Stimulated activated CD4-positive, alpha-beta T cell treated with anti-CD3 and anti-CD28 coated beads, TNF-alpha, amount 100 ng/mL, for 48 hours (primary cell): ENCODE measurements around the gene CCDC86.

Experiments used
- DNase-seq, 3 donors: peaks; one replicate each; pipeline ENCODE4 v3.0.0-alpha.2; 2020; ENCODE audit warnings: low read depth in 3 of 3

The CCDC86 gene

DNA sequence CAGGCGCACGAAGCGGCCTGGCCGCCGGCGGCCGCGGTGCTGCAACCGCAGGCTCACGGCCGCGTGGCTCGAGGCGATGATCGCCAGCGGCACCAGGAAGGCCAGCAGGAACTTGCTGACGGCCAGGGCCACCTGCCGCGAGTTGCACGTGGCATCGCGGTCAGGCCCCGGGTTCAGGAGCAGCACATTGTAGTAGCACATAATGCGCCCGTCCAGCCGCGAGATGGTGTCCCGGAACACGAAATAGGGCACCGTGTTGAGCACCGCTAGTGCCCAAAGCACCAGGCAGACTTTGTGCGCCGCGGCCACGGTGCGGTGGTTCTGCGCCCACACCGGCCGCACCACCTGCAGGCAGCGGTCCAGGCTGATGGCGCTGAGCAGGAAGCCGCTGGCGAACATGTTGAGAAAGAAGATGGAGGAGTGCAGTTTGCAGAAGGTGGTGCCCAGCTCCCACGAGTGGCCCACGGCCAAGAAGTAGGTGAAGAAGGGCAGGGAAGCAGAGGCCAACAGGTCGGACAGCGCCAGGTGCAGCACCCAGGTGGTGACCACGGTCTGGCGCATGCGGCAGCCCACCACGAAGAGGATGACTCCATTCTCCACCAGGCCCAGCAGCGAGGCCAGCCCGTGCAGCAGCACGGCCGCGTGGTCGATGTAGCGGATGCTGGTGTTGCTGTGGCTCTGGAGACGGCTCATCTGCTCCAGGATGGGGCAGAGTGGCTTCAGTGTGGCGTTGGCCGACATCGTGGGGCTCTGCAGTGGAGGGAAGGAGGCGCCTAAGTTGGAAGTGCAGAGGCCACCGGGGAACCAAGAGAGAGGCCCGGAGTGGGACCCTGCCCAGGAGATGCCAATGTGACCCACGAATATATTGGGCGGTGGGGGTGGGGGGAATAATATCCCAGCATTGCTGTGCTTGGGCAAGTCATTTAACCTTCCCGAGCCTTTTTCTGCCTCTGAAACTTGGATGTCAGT, 11.4 kb downstream of the CCDC86 start:
- no peak for DNase-seq

DNA sequence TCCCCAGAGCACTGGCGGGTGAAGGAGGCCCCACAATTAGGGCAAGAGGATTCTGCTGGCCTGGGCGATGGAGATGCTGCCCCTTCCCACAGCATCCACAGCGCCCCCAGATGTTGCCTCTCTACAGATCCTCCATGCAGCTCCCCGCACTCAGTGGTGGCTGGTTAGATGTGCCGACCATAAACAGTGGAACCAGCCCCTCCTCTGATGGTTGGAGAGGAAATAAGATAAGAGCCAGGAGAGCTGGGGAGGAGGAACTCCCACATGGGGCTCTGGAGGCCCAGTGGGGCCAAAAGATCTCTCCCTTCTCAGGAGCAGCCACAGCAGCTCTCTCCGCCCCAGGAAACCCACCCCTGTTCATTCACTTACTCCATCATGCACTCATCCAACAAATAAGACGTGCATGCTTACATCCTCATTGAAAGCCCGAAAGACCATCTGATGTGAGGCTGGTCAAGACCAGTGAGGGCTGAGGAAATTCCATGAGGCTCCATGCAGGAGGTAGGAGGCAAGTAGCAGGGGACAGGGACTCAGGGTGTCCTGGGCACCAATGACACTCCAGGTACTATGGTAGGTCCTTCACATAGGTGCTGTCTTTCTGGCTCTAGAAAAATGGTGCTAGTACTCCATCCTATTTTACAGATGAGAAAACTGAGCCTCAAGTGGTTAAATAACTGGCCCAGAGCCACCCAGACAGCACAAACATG, 12.4 kb downstream of the CCDC86 start:
- no peak for DNase-seq

DNA sequence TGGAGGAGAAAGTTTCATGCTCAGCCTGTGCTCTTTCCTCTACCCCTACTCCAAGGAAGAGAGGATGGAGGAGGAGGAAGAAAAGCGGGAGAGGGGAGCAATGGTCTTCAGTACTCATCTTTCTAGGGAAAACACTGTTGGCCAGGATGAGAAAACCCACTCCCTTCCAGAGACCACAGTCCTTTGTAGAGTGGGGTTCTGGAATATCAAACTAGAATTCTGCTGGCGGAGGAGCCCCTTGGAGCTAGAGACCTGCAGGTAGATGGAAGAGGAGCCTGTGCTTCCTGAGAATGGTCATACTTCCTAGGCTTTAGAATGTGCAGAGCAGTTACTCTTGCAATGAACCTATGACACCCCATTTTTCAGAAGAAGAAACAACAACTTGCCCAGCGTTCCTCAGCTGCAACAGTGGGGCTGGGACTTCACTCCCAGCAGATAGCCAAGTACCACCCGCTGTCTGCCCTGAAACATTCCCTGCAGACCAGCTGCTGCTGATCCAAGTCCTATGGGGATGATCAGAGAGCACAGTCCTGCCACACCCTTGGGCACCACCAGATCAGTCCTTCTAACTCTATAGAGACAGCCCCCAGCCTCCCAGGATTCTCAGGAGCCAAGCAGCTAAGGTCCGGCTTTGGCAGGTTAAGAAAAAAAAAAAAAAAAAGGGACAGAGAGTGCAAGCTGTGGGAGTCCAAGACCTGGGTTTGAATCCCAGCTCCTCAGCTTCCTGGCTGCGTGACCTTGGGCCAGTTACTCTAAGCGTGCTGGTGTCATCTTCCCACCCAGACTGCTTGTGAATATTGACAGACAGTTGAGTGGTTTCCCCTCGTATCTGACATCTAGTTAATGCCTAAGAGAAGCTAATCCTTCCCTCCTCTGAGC, 13.2 kb downstream of the CCDC86 start:
- DNase-seq = no peak

DNA sequence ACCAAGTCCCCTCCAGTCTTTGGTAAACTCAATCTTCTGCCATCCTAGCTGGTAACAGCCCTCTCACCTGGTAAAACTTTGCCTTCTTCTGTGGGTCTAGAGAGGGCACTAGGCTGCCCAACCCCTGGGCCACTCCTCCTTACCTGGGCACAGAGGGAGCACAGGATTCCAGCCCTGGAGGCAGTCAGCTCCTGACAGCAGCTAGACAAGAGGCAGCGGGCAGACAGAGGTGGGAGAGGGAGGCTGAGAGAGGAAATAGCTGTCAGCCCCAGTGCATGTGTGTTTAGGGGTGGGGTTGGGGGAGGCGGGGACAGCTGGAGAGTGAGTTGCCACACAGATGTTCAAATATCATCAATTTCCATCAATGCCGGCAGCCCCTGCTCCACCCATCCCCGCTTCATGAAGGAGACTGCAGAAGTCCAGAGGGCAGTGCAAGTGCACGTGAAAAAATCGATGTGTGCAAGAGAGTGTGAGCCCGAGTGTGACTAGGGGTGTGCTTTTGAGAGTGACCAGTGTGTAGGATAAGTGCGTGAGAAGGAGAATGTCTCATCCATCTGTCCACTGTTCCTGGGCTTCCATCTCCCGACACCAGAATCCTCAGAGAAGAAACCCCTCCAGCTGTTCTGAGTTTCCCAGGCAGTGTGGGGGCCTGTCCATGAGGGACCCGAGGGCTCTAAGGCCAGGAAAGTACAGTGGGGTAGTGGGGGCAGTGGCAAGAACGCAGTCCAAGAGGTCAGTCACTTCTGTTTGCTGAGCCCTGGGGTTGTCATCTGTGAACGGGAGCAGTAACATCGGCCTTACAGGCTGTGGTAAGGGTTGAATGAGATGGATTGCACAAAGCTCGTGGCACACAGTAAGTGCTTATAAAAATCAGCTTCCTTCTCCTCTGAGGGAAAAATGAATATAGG, 14.1 kb downstream of the CCDC86 start, which contains the start of gene PTGDR2:
PTGDR2 (minus strand) TSS at position 225 of the 908 bp plus-strand sequence. CDS start 2,228 bp downstream, outside the sequence.
- DNase-seq = no peak

DNA sequence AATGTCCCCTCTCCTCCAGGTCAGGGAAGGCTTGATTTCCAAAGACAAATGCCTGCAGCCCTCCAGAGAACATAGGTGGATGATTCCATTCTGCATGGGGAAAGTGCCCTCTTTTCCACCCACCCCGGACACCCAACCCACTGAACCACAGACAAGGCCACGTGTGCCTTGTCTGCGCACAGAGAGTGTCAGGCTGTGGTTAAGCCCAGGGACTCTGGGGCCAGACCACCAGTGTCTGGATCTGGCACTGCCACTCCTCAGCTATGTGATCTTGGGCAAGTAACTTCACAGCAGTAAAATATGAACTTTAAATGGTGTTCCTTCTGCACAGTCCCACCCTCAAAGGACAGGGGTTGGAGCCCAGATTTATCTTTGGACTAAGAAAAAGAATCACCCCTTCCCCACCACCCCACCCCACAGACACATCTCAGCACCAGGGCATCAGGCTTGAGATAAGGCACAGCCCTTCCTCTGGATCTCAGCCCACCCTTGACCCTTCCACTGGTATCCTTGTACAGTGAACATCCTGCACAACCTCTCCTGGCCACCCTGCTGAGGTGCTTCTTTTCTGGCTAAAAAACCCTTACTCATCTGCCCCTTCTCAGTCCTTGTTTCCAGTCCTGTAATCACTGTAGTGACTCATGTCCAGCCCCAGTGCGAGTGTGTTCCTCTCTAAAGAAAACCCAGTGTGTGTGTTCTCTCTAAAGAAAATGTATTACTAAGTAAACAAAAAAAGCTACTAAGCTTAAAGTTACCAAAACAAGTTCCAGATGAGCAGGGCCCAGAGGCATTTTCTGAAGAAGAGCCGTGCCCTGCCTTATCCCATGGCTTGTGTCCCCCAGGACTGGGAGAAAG, 15.7 kb downstream of the CCDC86 start:
- DNase-seq = no peak

DNA sequence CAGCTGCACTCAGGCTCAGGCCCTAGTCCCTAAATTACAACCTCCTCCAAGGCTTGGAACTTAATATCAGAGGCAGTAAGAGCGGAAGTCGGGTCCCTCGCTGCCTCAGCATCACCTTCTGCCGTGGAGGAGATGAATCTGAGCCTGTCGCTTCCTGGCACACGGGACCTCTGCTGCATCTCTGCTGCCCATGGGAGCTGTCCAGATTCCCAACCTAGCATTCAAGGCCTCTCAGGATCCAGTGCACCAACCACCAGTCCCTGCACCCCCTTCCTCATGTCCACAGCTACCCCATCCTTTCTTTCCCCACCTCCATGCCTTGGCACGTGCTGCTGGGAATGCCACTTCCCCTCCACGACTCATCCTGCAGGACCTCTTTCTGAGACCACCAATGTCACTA, 16.3 kb downstream of the CCDC86 start:
- no peak for DNase-seq

DNA sequence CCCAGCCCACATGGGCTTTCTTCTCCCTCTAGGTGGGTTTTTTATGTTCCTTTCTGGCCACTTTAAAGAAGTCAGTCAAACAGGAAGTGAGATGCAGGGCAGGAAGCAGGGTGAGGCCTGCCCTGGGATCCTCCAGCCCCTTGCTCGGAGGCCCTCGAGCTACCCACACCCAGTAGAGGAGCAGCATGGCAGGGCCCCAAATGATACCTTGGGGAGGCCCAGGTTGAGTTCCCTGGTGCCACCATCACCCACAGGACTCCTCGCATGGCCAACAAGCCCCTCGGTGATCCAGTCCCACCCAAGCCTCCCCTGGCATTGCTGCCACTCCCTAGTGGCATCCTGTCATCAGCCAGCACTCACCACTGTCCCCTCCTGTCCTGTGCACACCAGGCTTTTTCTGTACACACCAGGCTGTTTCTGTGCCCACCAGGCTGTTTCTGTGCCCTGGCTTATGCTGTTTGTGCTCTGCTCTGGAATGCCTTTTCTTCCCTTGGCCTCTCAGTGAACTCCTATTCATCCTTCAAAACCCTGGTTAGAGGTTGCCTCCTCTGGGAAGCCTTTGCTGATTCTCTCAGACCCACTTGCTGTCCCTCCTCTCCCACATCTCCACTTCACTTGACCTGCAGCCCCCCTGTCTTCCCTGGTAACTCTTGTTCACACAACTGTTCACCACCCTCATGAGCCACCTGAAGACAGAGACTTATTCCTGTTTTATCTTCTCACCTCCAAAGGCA, 17.0 kb downstream of the CCDC86 start:
- no peak for DNase-seq

DNA sequence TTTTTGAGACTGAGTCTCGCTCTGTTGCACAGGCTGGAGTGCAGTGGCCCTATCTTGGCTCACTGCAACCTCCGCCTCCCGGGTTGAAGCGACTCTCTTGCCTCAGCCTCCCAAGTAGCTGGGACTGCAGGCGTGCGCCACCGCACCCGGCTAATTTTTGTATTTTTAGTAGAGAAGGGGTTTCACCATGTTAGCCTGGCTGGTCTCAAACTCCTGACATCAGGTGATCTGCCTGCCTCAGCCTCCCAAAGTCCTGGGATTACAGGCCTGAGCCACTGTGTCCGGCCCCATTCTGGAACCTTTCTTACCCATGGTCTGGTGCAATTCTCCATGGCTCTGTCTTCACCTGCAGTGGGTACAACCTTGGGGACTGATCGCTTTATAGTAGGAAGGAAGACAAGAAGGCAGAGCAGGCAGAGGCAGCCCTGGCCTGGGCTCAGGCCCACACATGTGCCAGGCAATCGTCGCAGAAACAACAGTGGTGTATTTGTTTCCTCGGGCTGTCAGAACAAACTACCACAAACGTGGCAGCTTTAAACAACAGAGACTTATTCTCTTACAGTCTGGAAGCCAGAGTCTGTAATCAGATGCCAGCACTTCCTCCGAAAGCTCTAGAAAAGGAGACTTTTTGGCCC, 17.8 kb downstream of the CCDC86 start:
- no peak for DNase-seq

DNA sequence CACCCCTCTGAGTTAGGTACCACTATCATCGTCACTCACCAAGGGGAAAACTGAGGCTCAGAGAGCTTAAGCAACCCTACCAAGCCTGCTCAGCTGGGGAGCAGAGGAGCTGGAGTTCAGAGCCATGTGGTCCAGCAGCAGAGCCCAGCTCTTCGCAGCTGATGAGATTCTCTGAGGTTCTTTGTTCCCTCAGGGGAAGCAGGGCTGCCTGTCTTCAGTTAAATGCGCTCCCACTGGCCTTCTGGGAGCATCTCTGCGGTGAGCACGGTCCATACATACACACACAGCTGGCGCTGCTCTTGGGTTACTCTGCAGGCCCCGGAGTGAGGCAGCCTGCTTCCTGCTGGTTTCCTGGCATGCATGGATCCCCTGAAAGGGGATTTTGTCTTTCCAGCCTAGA, 19.0 kb downstream of the CCDC86 start:
- no peak for DNase-seq

DNA sequence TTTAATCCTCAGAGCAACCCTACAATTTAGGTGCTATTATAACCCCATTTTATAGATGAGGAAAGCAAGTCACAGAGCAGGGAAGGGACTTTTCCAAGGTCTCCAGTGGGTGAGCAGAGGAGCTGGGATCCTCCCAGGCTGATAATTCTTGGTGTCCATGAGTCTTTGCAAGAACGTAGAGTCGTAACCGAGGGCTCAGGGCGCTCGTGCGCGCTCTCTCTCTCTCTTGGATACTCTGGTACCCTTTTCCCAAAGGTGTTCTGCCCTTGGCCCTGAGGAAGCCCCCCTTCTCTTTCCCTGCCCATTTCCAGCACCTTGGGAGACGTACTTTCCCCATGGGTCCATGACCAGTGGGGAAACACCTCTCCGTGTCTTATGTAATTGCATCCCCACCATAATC, 20.3 kb downstream of the CCDC86 start:
- no peak for DNase-seq

DNA sequence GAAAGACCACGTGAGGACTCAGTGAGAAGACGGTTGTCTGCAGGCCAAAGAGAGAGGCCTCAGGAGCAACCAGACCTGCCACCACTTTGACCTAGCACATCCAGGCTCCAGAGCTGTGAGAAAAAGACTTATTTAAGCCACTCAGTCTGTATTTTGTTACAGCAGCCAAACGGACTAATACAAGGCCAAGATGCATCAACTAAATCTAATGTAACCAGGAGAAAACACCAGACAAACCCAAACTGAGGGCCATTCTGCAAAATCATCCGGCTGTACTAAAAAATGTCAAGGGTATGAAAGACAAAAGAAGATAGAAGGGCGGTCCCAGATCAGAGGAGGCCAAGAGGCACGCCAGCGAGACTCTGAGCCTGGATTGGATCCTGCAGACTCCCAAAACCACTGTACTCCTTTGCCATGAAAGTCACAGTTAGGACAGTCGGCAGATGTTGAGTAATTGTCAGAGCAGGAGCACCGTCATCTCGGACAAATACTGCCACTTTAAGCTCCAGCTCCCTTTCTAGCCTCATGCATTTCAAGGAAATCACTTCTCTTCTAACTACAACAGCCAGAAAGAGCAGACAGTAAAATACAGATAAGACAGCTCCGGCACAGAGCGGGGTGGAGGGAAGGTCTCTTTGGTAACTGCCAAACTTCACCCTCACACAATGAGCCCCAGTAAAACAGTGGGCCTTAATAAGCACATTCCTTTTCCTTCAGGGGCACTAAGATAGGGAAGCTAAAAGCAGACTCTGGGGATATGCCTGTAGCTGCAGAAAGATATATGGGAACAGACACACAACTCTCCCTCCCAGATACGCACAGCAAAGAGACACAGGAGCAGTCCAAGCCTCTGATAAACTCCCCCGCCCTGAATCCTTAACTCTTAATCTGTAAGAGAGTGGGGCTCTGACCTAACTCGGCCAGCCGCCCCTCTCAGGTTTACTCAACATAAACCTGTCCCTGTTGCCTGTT, 21.9 kb downstream of the CCDC86 start:
- DNase-seq = no peak

DNA sequence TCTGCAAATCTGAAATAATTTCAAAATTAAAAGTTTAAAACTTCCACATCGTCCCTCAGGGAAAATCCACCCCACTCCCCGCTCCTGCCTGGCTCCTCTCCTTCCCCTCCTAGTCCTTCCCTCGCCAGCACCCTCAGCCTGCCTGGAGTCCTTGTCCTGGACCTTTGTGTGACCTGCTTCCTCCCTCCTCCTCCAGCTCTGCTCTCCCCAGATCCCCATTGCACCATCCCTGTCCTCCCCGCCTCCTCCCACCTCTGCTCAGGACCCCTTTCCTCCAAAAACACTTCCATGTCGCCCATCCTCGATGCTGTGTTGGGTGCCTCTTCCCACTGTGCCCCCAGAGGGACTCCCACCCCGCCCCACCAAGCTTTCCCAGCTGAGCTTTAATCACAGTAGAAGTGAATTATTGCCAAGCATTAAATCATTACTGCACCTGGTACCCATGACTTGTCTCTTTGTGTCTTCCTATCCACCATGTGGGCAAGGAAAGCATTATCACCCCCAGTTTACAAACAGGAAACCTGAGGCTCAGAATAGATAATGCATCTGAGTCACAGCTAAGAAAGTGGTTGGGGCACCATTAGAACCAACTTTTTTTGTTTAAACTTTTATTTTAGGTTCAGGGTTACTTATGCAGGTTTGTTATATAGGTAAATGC, 23.1 kb downstream of the CCDC86 start:
- DNase-seq = no peak

DNA sequence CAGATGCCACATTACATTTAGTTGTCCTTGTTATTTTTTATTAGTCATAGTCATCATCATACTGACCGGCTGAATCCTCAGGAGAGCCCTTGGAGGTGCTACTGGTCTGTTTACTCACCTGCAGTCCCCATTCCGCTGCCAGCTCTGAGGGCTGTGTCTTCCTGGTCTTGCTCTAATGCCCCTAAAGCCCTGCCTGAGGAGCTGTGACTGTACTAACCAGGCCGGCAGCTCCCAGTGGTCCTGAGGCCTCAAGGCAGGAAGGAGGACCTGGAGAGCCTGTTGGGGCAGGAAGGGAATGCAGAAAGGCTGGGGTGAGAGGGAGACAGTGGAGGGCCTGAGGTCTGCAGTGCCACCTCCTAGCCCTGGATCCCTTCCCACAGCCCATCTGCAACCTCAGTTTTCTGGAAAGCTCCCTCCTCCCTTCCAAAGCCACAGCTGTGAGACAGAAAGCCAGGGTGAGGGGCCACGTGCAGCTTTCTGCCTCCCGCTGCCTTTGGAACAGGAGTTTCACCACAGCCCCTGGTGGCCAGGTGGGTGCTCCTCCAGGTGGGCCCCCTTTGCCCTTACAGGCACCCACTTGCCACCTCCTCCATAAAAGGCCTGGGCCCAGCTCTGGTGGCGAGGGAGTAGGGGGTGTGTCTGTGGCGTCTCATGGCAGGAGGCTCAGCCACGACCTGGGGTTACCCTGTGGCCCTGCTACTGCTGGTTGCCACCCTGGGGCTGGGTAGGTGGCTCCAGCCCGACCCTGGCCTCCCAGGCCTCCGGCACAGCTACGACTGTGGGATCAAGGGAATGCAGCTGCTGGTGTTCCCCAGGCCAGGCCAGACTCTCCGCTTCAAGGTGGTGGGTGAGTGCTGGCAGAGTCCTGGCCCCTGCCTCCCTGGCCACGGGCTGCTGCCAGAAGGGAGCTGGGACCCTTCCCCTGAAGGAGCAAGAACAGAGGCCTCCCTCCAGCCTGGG, 25.3 kb downstream of the CCDC86 start, which contains the start of gene ZP1:
ZP1 (plus strand) TSS at position 632 of the 960 bp plus-strand sequence; CDS start at position 652, 20 bp downstream.
- DNase-seq = no peak

DNA sequence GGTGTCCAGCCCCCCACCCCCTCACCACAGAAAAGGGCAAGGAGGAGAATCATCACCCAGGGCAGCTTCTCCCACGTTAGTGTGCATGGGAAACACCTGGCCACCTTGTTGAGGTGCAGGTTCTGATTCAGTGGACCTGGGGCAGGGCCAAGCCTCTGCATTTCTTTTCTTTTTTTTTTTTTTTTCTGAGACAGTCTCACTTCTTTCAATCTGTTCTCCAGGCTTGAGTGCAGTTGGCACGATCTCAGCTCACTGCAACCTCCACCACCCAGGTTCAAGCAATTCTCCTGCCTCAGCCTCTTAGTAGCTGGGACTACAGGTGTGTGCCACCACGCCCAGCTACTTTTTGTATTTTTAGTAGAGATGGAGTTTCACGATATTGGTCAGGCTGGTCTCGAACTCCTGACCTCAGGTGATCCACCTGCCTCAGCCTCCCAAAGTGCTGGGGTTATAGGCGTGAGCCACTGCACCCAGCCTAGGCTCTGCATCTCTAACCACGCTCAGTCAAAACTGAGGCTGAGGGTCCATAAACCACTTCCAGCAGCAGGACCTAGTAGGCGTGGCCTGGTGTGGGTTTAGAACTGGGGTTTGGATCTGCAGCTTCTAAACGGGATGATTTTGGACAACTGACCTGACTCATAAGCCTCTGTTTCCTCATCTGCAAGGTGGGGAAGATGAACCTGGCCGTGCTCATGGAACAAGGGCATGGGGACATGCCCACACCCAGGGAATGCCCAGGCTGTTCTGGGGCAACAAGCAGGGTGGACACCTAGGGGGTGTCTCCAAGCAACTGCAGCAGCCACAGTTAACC, 26.2 kb downstream of the CCDC86 start:
- no peak for DNase-seq
